Measurements from ENCODE around the gene KIR3DL1.
"Not testable (repeated sequence)": the region's sequence is repeated elsewhere in the genome, so short reads cannot be mapped to it uniquely, and the experiment has no call there.

KIR3DL1 gene

GRCh38 chr19:54804571-54804970 lies 11.7 kb upstream of the KIR3DL1 start:
- TF ChIP-seq CTCF (IDR thresholded peaks at IDR 0.05; ENCODE audit: low read depth, low read length, missing control alignments) = no peak
- in situ Hi-C loops (cut with HindIII; ENCODE audit: low pct_ligation_motif_present, low sequenced_read_pairs) = no loop called here
- DNase-seq = no peak
- Histone ChIP-seq H3K36me3 (replicated peaks) (no peaks in the 10 kb centered on the region), H3K4me3 (ENCODE audit: low read depth, low read length) (no peak overlapping the region), H3K27me3 (replicated peaks) (no peaks in the 10 kb centered on the region), H3K27ac (no peak overlapping the region)

GRCh38 chr19:54805665-54806515 lies 10.4 kb upstream of the KIR3DL1 start:
- H3K36me3 ChIP-seq (replicated peaks) = no peaks in the 10 kb centered on the region
- H3K27ac ChIP-seq = no peak overlapping the region
- TF ChIP-seq CTCF (IDR thresholded peaks at IDR 0.05; ENCODE audit: low read depth, low read length, missing control alignments) = no peak
- DNase-seq = no peak
- in situ Hi-C loops (cut with HindIII; ENCODE audit: low pct_ligation_motif_present, low sequenced_read_pairs) = no loop called here
- H3K4me3 ChIP-seq (ENCODE audit: low read depth, low read length) = no peak overlapping the region
- no peaks in the 10 kb centered on the region for H3K27me3 ChIP-seq (replicated peaks)

- no peak for TF ChIP-seq CTCF (IDR thresholded peaks at IDR 0.05; ENCODE audit: low read depth, low read length, missing control alignments)
- no peaks in the 10 kb centered on the region for H3K27me3 ChIP-seq (replicated peaks)
- no peaks in the 10 kb centered on the region for H3K36me3 ChIP-seq (replicated peaks)
- no peak for DNase-seq
- H3K27ac ChIP-seq = no peak overlapping the region
- H3K4me3 ChIP-seq (ENCODE audit: low read depth, low read length) = no peak overlapping the region
- in situ Hi-C loops (cut with HindIII; ENCODE audit: low pct_ligation_motif_present, low sequenced_read_pairs) = no loop called here
These were observed 9.8 kb upstream of the KIR3DL1 start for GRCh38 chr19:54806516-54806838.

GRCh38 chr19:54814571-54814970 lies 1.7 kb upstream of the KIR3DL1 start:
- DNase-seq; H3K36me3 ChIP-seq (replicated peaks); H3K4me3 ChIP-seq (ENCODE audit: low read depth, low read length); H3K27me3 ChIP-seq (replicated peaks); H3K27ac ChIP-seq; in situ Hi-C loops (cut with HindIII; ENCODE audit: low pct_ligation_motif_present, low sequenced_read_pairs): not testable (repeated sequence)

GRCh38 chr19:54817670-54818536 lies 1.6 kb downstream of the KIR3DL1 start:
- H3K36me3 ChIP-seq (replicated peaks) = no peaks in the 10 kb centered on the region
- TF ChIP-seq CTCF (IDR thresholded peaks at IDR 0.05; ENCODE audit: low read depth, low read length, missing control alignments) = no peak
- no peak overlapping the region for H3K27ac ChIP-seq
- H3K4me3 ChIP-seq (ENCODE audit: low read depth, low read length) = no peak overlapping the region
- in situ Hi-C loops (cut with HindIII; ENCODE audit: low pct_ligation_motif_present, low sequenced_read_pairs) = no loop called here
- DNase-seq = no peak
- H3K27me3 ChIP-seq (replicated peaks) = no peaks in the 10 kb centered on the region

- H3K36me3 ChIP-seq (replicated peaks); in situ Hi-C loops (cut with HindIII; ENCODE audit: low pct_ligation_motif_present, low sequenced_read_pairs); H3K27ac ChIP-seq; H3K4me3 ChIP-seq (ENCODE audit: low read depth, low read length); H3K27me3 ChIP-seq (replicated peaks); DNase-seq: not testable (repeated sequence)
These were observed 8.1 kb downstream of the KIR3DL1 start for GRCh38 chr19:54824416-54824815.

GRCh38 chr19:54825326-54825725 lies 9.1 kb downstream of the KIR3DL1 start:
- in situ Hi-C loops (cut with HindIII; ENCODE audit: low pct_ligation_motif_present, low sequenced_read_pairs); H3K36me3 ChIP-seq (replicated peaks); DNase-seq; H3K27me3 ChIP-seq (replicated peaks); H3K4me3 ChIP-seq (ENCODE audit: low read depth, low read length); H3K27ac ChIP-seq: not testable (repeated sequence)

GRCh38 chr19:54828064-54828463 lies 11.8 kb downstream of the KIR3DL1 start:
- H3K27ac ChIP-seq; H3K36me3 ChIP-seq (replicated peaks); H3K4me3 ChIP-seq (ENCODE audit: low read depth, low read length); DNase-seq; in situ Hi-C loops (cut with HindIII; ENCODE audit: low pct_ligation_motif_present, low sequenced_read_pairs); H3K27me3 ChIP-seq (replicated peaks): not testable (repeated sequence)

GRCh38 chr19:54832496-54832895 lies 16.2 kb downstream of the KIR3DL1 start, which contains the start of gene KIR2DS4:
Gene KIR2DS4 (plus strand): TSS chr19:54832676.
- DNase-seq; H3K4me3 ChIP-seq (ENCODE audit: low read depth, low read length); H3K27ac ChIP-seq; in situ Hi-C loops (cut with HindIII; ENCODE audit: low pct_ligation_motif_present, low sequenced_read_pairs); H3K27me3 ChIP-seq (replicated peaks); H3K36me3 ChIP-seq (replicated peaks): not testable (repeated sequence)

- in situ Hi-C loops (cut with HindIII; ENCODE audit: low pct_ligation_motif_present, low sequenced_read_pairs); DNase-seq; H3K4me3 ChIP-seq (ENCODE audit: low read depth, low read length); H3K27me3 ChIP-seq (replicated peaks); H3K27ac ChIP-seq; H3K36me3 ChIP-seq (replicated peaks): not testable (repeated sequence)
These were observed 18.9 kb downstream of the KIR3DL1 start for GRCh38 chr19:54835126-54835525.

All from brain microvascular endothelial cell (primary cell).